GM12892 (cell line): ENCODE measurements around the gene TNFRSF12A.

ENCODE experiments used
- POLR2A ChIP-seq: IDR thresholded peaks from 2 replicates; pipeline ENCODE4 v1.6.1; 2011; ENCODE audit warnings: low read depth, low read length, control low read depth
- POLR2AphosphoS5 ChIP-seq: IDR thresholded peaks from 2 replicates; pipeline ENCODE4 v1.6.1; 2011; ENCODE audit warnings: low read depth, low read length, control low read depth

DNA sequence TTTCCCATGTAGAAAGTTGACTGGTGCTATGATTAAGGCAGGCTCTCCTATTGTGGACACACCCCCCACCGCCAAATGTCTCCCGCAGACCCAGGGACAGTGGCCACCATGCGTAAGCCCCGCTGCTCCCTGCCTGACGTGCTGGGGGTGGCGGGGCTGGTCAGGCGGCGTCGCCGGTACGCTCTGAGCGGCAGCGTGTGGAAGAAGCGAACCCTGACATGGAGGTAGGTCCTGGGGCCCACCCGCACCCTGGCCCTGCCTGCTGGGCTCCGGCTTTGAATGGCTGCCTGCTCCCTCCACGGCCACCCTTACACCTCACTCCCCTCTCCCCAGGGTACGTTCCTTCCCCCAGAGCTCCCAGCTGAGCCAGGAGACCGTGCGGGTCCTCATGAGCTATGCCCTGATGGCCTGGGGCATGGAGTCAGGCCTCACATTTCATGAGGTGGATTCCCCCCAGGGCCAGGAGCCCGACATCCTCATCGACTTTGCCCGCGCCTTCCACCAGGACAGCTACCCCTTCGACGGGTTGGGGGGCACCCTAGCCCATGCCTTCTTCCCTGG is 29.8 kb downstream of the TNFRSF12A start:
- TF ChIP-seq POLR2AphosphoS5 = no peak
- no peak for TF ChIP-seq POLR2A
